C4-2B (cell line): ENCODE measurements around the gene IL1RAPL2.

Source experiments
- ZFX ChIP-seq: fragments of 450-650 bp; IDR thresholded peaks from 2 replicates; pipeline ENCODE4 v1.6.1; 2017
- TF ChIP-seq, protein P1 (sequence below): fragments of 450-650 bp; conservative IDR thresholded peaks from 2 replicates; pipeline ENCODE4 v1.5.1; 2017; ENCODE audit warnings: mild to moderate bottlenecking

DNA sequence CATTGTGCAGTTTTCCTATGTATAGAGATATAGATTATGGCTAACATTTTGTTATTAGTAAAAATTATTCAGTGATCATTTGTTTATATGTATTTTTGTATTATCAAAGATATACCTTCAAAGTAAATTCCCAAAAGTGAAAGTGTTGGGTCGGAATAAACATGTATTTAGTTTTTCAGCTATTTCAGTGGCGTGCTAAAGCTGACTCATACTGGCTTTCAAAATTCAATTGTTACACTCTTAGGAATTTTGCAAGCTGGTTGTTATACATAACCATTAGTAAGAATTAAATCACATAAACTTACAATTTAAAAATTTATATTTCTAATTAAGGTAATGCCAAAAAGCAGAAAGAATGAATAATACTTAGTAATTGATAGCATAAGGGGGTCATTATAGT lies 968.0 kb downstream of the IL1RAPL2 start:
- TF ChIP-seq, protein P1, sequence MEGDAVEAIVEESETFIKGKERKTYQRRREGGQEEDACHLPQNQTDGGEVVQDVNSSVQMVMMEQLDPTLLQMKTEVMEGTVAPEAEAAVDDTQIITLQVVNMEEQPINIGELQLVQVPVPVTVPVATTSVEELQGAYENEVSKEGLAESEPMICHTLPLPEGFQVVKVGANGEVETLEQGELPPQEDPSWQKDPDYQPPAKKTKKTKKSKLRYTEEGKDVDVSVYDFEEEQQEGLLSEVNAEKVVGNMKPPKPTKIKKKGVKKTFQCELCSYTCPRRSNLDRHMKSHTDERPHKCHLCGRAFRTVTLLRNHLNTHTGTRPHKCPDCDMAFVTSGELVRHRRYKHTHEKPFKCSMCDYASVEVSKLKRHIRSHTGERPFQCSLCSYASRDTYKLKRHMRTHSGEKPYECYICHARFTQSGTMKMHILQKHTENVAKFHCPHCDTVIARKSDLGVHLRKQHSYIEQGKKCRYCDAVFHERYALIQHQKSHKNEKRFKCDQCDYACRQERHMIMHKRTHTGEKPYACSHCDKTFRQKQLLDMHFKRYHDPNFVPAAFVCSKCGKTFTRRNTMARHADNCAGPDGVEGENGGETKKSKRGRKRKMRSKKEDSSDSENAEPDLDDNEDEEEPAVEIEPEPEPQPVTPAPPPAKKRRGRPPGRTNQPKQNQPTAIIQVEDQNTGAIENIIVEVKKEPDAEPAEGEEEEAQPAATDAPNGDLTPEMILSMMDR, result no peak
- TF ChIP-seq ZFX, result no peak
